ENCODE data around the gene SUPT3H.

DNA sequence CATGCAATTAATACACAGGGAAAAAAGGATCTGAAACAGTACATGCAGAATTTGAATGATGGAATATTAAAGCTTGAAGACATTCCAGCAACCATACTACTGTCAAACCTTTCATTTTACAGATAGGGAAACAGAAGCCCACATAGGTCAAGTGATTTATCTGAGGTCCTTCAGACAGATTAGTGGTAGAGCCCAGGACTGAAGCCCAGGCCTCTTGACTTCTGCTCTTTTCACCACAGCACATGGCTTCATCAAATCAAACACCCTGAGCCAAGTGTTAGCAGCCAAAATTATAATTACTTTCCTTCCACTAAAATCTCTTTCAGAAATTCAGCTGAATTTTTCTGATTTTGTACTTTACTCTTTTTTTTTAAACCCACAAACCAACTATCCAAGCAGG is 485.2 kb downstream of the SUPT3H start:
- TF ChIP-seq GATA3 (IDR thresholded peaks at IDR 0.05; ENCODE audit: low read depth, low read length): no peak
- no peak for TF ChIP-seq GATA2 (IDR thresholded peaks at IDR 0.05; ENCODE audit: low read depth, low read length)
